GM23338 (cell line): ENCODE results near the gene SLC12A5.

Experiments
- CREB1 ChIP-seq: fragments of 250-450 bp; sonication (Bioruptor Pico); IDR thresholded peaks from 2 replicates; pipeline ENCODE4 v1.5.0; 2020; ENCODE audit warnings: low read depth, mild to moderate bottlenecking, moderate library complexity
- CTCF ChIP-seq, 2 experiments: fragments of 200-600 bp in 1 of 2; sonication (generic) in 1 of 2; conservative IDR thresholded peaks; 2 replicates each; pipeline versions ENCODE4 v1.5.1 to v1.6.1; 2016 to 2017; ENCODE audit warnings: antibody characterized with exemption in 2 of 2, low read depth in 2 of 2, mild to moderate bottlenecking in 2 of 2, moderate library complexity in 1 of 2
- ETS1 ChIP-seq: IDR thresholded peaks from 2 replicates; pipeline ENCODE4 v1.6.1; 2016; ENCODE audit warnings: antibody characterized with exemption
- EZH2 ChIP-seq: fragments of 200-600 bp; sonication (generic); IDR thresholded peaks from one replicate; pipeline ENCODE4 v1.8.0; 2017; ENCODE audit warnings: antibody characterized with exemption, mild to moderate bottlenecking, low read depth; ENCODE audit not compliant: unreplicated experiment
- EZH2phosphoT487 ChIP-seq: fragments of 200-600 bp; sonication (generic); IDR thresholded peaks from one replicate; pipeline ENCODE4 v1.8.1; 2018; ENCODE audit warnings: antibody characterized with exemption; ENCODE audit not compliant: unreplicated experiment
- POLR2AphosphoS5 ChIP-seq: IDR thresholded peaks from 2 replicates; pipeline ENCODE4 v1.6.1; 2016; ENCODE audit warnings: antibody characterized with exemption, low read depth
- REST ChIP-seq: IDR thresholded peaks from one replicate; pipeline ENCODE4 v1.6.1; 2018; ENCODE audit warnings: antibody characterized with exemption; ENCODE audit not compliant: unreplicated experiment
- ZNF331 ChIP-seq: fragments of 250-450 bp; sonication (Bioruptor Pico); IDR thresholded peaks from 2 replicates; pipeline ENCODE4 v1.5.0; 2020; ENCODE audit warnings: low read depth, mild to moderate bottlenecking, moderate library complexity

- TF ChIP-seq ETS1 (no peak), CTCF (conservative IDR thresholded peaks at IDR 0.05; ENCODE audit: low read depth in 2 of 2) (no peak), POLR2AphosphoS5 (no peak), EZH2phosphoT487 (no peak), EZH2 (no peak), REST (no peak), ZNF331 (CRISPR knock-in tag) (no peak), CREB1 (CRISPR knock-in tag) (no peak)
Measured at GRCh38 chr20:46065006-46065405, 36.0 kb downstream of the SLC12A5 start.
